ENCODE data around the gene LPIN1.
"Not testable (repeated sequence)": the region's sequence is repeated elsewhere in the genome, so short reads cannot be mapped to it uniquely, and the experiment has no call there.

Gene LPIN1

DNA sequence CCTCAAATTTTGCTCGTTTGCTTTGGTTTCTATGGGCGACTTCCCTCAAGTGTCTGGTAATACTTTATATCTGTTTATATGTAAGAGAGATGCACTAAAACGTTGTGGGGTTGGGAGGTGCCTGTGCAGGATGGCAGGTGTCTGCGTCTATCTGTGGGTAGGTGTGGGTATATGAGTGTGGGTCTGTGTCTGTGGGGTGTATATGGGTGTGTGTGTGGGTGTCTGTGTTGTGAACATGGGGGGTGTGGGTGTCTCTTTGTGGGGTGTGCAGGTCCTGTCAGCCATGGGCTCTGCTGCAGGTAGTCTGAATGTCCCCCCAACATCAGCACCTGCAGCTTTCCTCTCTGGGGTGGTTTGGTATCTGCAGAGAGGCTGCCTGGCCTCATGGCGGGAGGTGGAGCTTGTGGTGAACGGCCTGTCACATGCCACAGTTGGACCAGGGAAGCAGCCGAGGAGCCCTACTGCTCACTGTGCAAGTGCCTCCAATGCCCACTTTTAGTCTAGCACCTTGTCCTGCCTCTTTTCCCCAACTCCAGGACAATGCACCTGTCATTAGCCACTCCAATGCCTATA lies 90.3 kb downstream of the LPIN1 start:
- in situ Hi-C loops (cut with MboI; ENCODE audit: low pct_unique_long_range_greater_than_20kb, low sequenced_read_pairs) = loop anchor here (25.0 kb wide), 1 partner anchor 1176 kb away; no protein-coding TSS in a partner anchor
- no peak for DNase-seq

DNA sequence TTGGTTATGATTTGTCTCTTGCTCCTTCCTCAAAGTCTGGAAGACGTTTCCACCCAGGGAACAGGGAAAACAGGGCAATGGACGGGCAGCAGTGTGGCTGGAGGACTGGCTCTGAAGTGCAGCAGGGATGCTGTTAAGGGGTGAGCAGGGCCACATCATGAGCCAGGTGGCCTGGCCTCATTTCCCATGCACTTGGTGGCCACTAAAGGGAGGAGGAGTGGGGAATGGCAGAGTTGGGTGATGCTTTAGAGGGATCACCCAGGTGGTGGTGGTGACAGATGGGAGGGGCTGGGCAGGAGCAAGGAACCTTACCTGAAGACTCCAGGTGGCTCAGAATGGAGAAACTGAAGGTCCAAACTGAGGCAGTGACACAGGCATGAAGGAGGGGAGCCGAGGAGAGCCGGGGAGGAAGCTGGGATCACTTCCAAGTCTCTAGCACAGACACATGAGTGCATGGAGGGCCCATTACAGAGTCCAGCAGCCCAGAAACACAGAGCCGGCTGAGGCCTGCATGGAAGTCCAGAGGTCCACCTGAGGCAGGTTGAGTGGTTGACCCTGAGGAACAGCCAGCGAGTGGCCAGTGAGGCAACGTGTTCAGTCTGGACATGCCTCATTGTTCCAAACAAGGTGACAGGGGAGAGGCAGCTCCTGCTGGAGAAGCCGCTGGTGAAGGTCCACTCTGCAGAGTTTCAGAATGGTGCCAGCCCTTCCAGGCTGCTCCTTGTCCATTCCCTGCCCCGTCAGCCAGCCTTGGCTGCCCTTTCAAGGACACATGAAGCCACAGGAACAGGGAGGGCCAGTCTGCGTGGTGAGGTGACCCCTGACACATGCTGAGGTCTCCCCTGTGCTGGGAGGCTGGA lies 91.7 kb downstream of the LPIN1 start:
- in situ Hi-C loops (cut with MboI; ENCODE audit: low pct_unique_long_range_greater_than_20kb, low sequenced_read_pairs) = loop anchor here (25.0 kb wide), 1 partner anchor 1174 kb away; no protein-coding TSS in a partner anchor
- no peak for DNase-seq

GRCh38 chr2:11839916-11840315 lies 93.5 kb downstream of the LPIN1 start:
- in situ Hi-C loops (cut with MboI; ENCODE audit: low pct_unique_long_range_greater_than_20kb, low sequenced_read_pairs) = loop anchor here (25.0 kb wide), 1 partner anchor 1172 kb away; no protein-coding TSS in a partner anchor
- DNase-seq = no peak

DNA sequence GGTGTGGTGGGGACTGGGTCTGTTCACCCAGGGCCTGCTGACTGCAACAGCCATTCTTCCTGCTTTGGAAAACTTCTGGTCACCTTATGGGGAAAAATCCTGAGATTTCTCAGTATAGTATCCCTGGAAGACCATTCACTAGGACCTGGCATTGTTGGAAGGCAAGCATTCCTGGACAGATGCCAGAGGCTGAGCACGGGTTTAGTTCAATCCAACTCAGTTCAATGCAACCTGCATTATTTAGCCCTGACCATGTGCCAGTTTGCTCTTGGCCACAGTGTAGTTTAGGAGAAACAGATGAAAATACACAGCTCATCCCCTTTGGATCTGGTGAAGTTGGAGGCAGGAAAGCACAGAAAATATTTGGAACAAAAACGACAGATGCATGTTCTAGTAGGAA lies 95.9 kb downstream of the LPIN1 start:
- DNase-seq = no peak
- in situ Hi-C loops (cut with MboI; ENCODE audit: low pct_unique_long_range_greater_than_20kb, low sequenced_read_pairs) = loop anchor here (25.0 kb wide), 1 partner anchor 1170 kb away; no protein-coding TSS in a partner anchor

DNA sequence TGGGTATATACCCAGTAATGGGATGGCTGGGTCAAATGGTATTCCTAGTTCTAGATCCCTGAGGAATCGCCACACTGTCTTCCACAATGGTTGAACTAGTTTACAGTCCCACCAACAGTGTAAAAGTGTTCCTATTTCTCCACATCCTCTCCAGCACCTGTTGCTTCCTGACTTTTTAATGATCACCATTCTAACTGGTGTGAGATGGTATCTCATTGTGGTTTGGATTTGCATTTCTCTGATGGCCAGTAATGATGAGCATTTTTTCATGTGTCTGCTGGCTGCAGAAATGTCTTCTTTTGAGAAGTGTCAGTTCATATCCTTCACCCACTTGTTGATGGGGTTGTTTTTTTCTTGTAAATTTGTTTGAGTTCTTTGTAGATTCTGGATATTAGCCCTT lies 98.4 kb downstream of the LPIN1 start:
- in situ Hi-C loops (cut with MboI; ENCODE audit: low pct_unique_long_range_greater_than_20kb, low sequenced_read_pairs) = loop anchor here (25.0 kb wide), 1 partner anchor 1168 kb away; no protein-coding TSS in a partner anchor
- not testable (repeated sequence) for DNase-seq

GRCh38 chr2:11847935-11848334 lies 101.5 kb downstream of the LPIN1 start:
- in situ Hi-C loops (cut with MboI; ENCODE audit: low pct_unique_long_range_greater_than_20kb, low sequenced_read_pairs) = loop anchor here (25.0 kb wide), 1 partner anchor 1164 kb away; no protein-coding TSS in a partner anchor
- DNase-seq = not testable (repeated sequence)

GRCh38 chr2:11850082-11850481 lies 103.7 kb downstream of the LPIN1 start:
- in situ Hi-C loops (cut with MboI; ENCODE audit: low pct_unique_long_range_greater_than_20kb, low sequenced_read_pairs) = no loop called here
- DNase-seq = no peak

- in situ Hi-C loops (cut with MboI; ENCODE audit: low pct_unique_long_range_greater_than_20kb, low sequenced_read_pairs) = no loop called here
- DNase-seq = no peak
Observed at GRCh38 chr2:11852526-11853196, 106.2 kb downstream of the LPIN1 start.

- DNase-seq = no peak
- in situ Hi-C loops (cut with MboI; ENCODE audit: low pct_unique_long_range_greater_than_20kb, low sequenced_read_pairs) = no loop called here
Observed at GRCh38 chr2:11853197-11853588, 106.8 kb downstream of the LPIN1 start.

DNA sequence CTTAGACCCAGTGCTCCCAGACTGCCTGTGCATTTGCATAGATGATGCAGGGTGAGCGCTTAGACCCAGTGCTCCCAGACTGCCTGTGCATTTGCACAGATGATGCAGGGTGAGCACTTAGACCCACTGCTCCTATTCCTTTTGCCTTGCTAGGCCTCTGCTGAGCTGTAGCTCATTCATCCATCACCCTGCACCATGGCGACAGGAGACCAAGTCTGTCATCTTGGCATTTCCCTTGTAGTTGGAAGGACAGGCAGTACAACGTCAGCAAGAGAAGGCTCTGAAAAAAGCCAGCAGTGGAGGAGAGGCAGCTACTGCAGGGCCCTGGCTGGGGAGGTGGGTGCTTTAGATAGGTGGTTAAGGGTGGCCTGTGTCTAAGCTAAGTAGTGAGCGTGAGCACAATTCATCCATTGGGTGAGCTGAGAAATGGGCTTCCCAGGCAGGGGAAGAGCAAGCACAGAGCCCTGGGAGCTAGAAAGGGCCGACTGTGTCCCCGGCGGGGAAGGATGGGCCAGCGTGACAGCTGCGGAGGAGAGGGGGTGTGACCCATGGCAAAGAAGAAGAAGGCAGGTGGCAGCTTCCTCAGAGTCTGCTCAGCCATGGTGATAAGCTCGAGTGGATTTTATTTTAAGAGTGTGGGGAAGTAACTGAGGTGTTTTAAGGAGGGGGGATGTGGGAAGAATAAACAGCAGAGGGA lies 108.8 kb downstream of the LPIN1 start:
- no peak for DNase-seq
- in situ Hi-C loops (cut with MboI; ENCODE audit: low pct_unique_long_range_greater_than_20kb, low sequenced_read_pairs) = no loop called here

GRCh38 chr2:11856095-11856494 lies 109.7 kb downstream of the LPIN1 start:
- in situ Hi-C loops (cut with MboI; ENCODE audit: low pct_unique_long_range_greater_than_20kb, low sequenced_read_pairs) = no loop called here
- peak; percentile 30 for DNase-seq

GRCh38 chr2:11858883-11859282 lies 112.5 kb downstream of the LPIN1 start:
- in situ Hi-C loops (cut with MboI; ENCODE audit: low pct_unique_long_range_greater_than_20kb, low sequenced_read_pairs) = no loop called here
- peak; percentile 55 for DNase-seq

- in situ Hi-C loops (cut with MboI; ENCODE audit: low pct_unique_long_range_greater_than_20kb, low sequenced_read_pairs); DNase-seq: not testable (repeated sequence)
Observed at GRCh38 chr2:11859975-11860374, 113.5 kb downstream of the LPIN1 start.

DNA sequence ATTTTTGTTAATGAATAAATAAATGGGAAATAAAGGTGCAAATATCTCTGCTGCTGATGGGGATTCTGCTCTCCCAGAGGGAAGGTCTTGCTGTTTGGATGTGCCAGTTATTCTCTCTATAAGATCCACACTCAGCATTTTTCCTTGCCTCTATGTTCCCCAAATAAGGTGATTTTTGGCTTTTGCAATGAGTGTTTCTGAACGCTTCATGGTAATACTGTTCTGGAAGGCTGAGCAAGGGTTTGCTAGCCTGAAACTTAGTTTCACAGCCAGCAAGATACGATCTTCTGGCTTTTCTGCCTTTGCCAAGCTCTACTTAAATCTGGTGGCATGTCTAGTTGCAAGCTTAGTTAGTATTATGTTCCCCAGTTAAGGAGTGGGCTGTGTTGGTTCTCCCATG lies 114.6 kb downstream of the LPIN1 start:
- in situ Hi-C loops (cut with MboI; ENCODE audit: low pct_unique_long_range_greater_than_20kb, low sequenced_read_pairs) = no loop called here
- DNase-seq = no peak

DNA sequence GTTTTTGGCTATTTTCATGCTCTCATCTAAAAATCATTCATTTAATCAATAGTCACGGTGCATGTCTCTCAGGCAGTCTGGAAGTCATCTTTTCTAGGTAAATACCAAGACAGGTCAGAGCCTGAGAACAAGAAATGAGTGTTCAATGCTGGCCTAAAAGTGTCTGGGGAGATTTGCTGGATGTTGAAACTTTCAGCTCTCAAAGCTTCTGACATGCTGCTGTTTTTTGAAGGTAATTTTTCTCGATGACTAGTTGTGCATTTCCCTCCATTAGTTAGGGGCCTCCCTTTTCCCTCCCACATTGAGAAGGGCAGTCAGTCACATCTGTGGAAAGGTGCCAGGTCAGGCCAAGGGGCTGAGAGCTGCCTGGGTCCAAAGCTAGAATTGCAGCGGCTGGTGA lies 115.6 kb downstream of the LPIN1 start:
- no peak for DNase-seq
- in situ Hi-C loops (cut with MboI; ENCODE audit: low pct_unique_long_range_greater_than_20kb, low sequenced_read_pairs) = no loop called here

GRCh38 chr2:11863103-11863502 lies 116.7 kb downstream of the LPIN1 start:
- no peak for DNase-seq
- in situ Hi-C loops (cut with MboI; ENCODE audit: low pct_unique_long_range_greater_than_20kb, low sequenced_read_pairs) = no loop called here

GRCh38 chr2:11863513-11864328 lies 117.3 kb downstream of the LPIN1 start:
- in situ Hi-C loops (cut with MboI; ENCODE audit: low pct_unique_long_range_greater_than_20kb, low sequenced_read_pairs) = no loop called here
- peak; percentile 71 for DNase-seq

- in situ Hi-C loops (cut with MboI; ENCODE audit: low pct_unique_long_range_greater_than_20kb, low sequenced_read_pairs) = no loop called here
- no peak for DNase-seq
Observed at GRCh38 chr2:11864724-11865123, 118.3 kb downstream of the LPIN1 start.

Measured in KBM-7 (cell line).